Stimulated activated effector memory CD8-positive, alpha-beta T cell treated with anti-CD3 and anti-CD28 coated beads, Interleukin-12 subunit alpha, Interleukin-12 subunit beta, amount 100 ng/mL, for 72 hours (primary cell): ENCODE measurements around the gene TCF7.

Experiments used
- ATAC-seq: fragments of 150-1000 bp; cut with Tn5 transposase; 2 replicates; pipeline ENCODE4 v1.10.0; 2021
- DNase-seq, 2 donors: peaks; one replicate each; pipeline ENCODE4 v3.0.0; 2021 to 2022; ENCODE audit warnings: low spot score in 2 of 2
- H3K27ac Mint-ChIP-seq: one replicate; pipeline ENCODE4 v1.8.0; 2022; ENCODE audit warnings: mild to moderate bottlenecking, mixed read lengths
- H3K36me3 Mint-ChIP-seq: one replicate; pipeline ENCODE4 v1.8.0; 2022; ENCODE audit warnings: mild to moderate bottlenecking, mixed read lengths
- H3K4me1 Mint-ChIP-seq: one replicate; pipeline ENCODE4 v1.8.0; 2022; ENCODE audit warnings: mixed read lengths
- H3K4me3 Mint-ChIP-seq: one replicate; pipeline ENCODE4 v1.8.0; 2022; ENCODE audit warnings: mild to moderate bottlenecking, mixed read lengths
- H3K9me3 Mint-ChIP-seq: one replicate; pipeline ENCODE4 v1.8.0; 2022; ENCODE audit warnings: mixed read lengths

TCF7 gene

DNA sequence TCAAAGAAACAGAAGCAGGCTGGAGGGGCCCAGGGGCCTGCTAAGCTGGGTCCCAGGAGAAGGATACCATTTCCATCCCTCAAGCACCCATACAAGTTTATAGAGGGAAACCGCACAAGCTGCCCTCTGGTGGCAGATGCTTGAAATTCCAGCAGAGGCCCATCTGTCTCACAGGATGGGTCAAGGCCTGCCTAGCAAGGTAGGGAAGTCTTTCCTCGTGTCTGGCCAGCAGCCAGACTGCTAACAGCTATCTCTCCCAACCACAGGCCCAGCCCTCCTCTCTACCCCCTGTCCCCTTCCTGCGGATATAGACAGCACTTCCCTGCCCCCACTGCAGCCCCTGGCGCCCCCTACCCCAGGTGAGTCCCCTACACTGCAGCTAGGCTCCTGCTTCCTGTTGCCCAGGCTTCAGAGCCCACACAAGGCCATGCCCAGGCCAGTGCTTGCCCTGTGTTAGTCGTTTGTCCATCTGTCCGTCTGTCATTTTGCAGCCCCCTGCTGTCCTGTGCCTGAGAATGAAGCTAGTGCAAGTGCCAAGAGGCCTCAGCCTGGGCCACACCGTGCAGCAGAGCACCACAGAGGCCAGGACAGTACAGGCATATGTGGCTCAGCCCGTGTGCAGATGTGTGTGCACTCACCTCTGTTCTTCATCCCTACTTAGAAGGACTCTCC is 26.2 kb downstream of the TCF7 start:
- Mint-ChIP-seq H3K4me1 (peaks cover 74% of the 10 kb centered on the region), H3K4me3 (no peak overlapping the region), H3K36me3 (peaks cover 65% of the 10 kb centered on the region), H3K27ac (peak overlapping the region; percentile 53), H3K9me3 (no peaks in the 10 kb centered on the region)
- ATAC-seq (peak; percentile 59), DNase-seq (peak; percentile 51 to 78)

DNA sequence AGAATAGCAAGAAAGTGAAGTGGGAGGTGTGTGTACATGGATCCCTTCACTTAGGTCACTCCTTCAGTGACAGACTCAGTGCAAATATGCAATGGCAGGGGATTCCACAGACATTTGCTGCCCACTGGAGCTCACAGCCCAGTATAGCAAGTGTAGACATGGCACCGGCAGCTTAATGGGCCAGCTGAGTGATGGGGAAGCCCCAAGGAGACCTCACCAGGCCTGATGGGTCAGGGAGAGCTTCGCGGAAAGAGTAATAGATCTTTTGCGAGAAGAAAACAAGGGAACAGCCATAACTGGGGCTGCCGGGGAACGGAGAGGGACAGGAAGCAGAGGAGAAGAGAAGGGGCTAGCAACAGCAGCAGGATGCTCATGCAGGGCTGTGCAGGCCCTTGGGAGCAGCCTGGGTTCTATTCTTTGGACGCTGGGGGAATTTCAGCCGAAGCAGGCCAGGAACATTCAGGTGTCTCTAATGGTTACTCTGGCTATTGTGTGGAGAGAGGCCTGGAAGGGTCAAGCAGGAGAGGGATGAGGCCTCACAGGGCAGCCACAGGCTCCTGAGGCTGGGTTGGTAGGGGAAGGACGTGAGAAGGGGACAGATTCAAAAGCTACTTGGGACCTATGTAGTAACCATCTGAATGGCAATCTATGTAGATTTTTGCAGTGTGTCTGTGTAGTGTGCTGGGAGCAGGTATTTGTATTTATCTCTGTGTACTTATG is 27.0 kb downstream of the TCF7 start:
- Mint-ChIP-seq H3K4me1 (peaks cover 71% of the 10 kb centered on the region), H3K4me3 (no peak overlapping the region), H3K9me3 (no peaks in the 10 kb centered on the region), H3K27ac (peak overlapping the region; percentile 53), H3K36me3 (peaks cover 62% of the 10 kb centered on the region)
- DNase-seq, result peak; percentile 3 to 54
- ATAC-seq, result no peak

DNA sequence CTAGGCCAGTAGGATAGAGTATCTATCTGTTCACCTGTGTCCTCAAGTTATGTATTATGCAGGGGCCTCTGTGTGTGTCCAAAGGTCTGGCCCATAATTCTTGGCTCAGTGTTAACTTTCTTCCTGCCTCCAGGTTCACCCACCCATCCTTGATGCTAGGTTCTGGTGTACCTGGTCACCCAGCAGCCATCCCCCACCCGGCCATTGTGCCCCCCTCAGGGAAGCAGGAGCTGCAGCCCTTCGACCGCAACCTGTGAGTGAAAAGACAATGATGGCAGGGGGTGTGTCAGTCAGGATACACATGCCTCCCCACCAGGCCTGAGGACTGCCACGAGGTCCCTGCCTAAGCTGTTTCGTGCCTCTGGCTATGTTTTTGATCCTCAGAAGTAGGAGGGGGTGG is 27.6 kb downstream of the TCF7 start:
- Mint-ChIP-seq H3K9me3 (no peaks in the 10 kb centered on the region), H3K36me3 (peaks cover 61% of the 10 kb centered on the region), H3K4me3 (no peak overlapping the region), H3K4me1 (peaks cover 65% of the 10 kb centered on the region), H3K27ac (no peak overlapping the region)
- no peak for ATAC-seq
- DNase-seq, result no peak

DNA sequence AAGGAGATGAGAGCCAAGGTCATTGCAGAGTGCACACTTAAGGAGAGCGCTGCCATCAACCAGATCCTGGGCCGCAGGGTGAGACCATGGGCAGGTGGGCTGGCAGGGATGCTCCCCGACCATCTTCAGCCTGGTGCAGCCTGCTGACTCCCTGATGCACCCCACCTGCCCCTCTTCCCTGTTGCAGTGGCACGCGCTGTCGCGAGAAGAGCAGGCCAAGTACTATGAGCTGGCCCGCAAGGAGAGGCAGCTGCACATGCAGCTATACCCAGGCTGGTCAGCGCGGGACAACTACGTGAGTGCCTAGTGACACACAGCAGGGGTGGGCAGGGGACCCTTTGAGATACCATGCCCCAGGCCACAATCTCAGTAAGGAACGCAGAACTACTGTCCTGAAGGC is 28.3 kb downstream of the TCF7 start:
- H3K4me1 Mint-ChIP-seq, result peaks cover 58% of the 10 kb centered on the region
- DNase-seq, result no peak
- no peak overlapping the region for H3K4me3 Mint-ChIP-seq
- peak overlapping the region; percentile 32 for H3K27ac Mint-ChIP-seq
- peaks cover 63% of the 10 kb centered on the region for H3K36me3 Mint-ChIP-seq
- no peaks in the 10 kb centered on the region for H3K9me3 Mint-ChIP-seq
- ATAC-seq, result no peak

DNA sequence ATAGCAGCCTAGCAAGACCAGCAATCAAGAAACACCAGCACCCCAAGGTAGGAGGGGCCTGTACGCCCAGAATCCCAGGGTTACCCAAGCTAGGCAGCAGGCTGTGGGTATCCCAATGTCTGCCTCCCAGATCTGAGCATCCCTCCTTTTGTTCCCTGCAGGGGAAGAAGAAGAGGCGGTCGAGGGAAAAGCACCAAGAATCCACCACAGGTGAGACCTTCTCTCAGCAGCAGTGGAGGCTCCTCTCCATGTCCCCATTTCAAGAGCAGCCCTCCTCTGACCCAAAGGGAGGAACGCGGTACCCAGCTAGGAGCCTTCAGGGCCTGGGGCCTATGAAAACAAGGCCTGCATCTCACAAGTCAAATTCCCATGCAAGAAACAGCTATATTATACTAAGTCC is 28.9 kb downstream of the TCF7 start:
- no peak overlapping the region for H3K4me3 Mint-ChIP-seq
- no peaks in the 10 kb centered on the region for H3K9me3 Mint-ChIP-seq
- DNase-seq, result peak in 1 of 2 donors; percentile 1
- peaks cover 52% of the 10 kb centered on the region for H3K4me1 Mint-ChIP-seq
- H3K36me3 Mint-ChIP-seq, result peaks cover 69% of the 10 kb centered on the region
- ATAC-seq, result no peak
- peak overlapping the region; percentile 32 for H3K27ac Mint-ChIP-seq

DNA sequence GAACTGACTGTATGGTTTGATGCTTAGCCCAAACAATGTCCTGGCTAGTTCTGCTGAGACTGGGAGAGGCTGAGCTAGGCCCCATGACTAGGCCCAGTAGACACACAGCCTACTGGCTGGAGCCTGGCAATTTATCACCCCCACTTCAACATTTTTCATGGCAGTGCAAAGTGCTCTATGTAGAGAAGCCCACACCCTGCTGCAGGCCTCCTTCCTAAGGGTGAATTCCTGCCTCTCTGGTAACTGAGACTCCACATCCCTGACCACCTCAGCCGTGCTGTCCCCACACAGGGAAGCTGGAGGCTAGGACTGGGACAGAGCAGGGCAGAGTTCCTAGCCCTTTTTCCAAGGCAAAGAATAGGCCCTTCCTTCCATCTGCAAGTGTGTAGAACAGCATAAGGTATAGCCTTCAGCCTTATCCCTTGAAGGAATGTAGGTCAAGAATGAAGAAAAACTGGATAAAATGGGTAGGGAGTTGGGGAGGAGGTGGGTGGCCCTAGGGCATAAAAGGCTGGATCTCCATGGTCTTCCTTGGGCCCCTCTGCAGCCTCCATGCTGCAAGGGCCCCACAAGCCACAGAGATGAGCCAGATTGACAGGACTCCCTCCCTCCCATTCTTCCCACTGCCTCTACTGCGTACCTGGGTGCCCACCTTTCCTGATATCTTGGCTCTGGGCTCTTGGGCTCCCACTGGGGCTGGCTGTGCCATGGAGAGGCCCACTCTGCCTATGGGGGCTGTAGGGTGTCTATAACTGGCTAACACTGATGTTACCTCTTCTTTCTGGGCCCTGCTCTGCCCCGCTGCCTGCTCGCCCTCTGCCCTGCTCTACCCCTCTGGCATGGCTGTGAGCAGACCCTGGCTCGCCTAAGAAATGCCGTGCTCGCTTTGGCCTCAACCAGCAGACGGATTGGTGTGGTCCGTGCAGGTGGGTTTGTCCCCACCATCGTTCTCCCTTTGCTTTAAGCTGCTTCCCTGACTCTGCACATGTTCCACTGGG is 29.8 kb downstream of the TCF7 start:
- Mint-ChIP-seq H3K27ac (peak overlapping the region; percentile 53), H3K4me3 (no peak overlapping the region), H3K9me3 (no peaks in the 10 kb centered on the region), H3K4me1 (peaks cover 44% of the 10 kb centered on the region), H3K36me3 (peaks cover 75% of the 10 kb centered on the region)
- ATAC-seq, result no peak
- no peak for DNase-seq

DNA sequence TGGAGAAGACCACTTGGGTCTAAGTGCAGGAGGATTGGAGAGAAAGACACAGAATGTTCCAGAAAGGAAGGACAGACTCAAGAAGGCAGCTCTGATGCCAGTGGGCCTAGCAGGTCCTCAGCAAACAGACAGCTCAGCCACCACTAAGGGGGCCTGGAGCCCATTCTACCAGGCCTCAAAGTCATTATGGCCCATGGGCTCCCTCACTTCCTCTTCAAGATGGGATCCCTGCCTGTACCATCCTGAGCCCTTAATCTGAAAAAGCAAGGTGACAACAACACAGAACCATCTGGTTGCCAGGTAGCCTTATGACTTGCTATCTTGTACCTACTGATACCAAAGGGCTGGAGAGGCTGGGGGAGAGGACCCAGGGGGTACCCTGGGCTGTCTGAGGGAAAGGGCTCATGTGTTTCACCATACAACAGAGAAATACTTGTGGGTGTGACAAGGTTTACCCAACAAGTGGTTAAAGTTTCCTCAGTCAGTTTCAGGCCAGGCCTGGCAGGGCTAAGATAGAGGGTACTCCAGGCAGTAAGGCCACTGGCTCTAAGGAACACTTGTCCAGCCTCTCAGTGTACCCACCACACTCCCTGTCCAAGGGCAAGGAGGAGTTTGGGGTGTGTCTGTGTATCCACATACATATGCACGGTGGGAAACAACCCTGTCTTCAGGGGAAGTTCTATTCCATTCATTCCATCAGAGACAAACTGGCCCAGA is 30.7 kb downstream of the TCF7 start:
- Mint-ChIP-seq H3K9me3 (no peaks in the 10 kb centered on the region), H3K36me3 (peaks cover 76% of the 10 kb centered on the region), H3K4me1 (peaks cover 39% of the 10 kb centered on the region), H3K4me3 (no peak overlapping the region), H3K27ac (peak overlapping the region; percentile 53)
- ATAC-seq, result no peak
- no peak for DNase-seq

DNA sequence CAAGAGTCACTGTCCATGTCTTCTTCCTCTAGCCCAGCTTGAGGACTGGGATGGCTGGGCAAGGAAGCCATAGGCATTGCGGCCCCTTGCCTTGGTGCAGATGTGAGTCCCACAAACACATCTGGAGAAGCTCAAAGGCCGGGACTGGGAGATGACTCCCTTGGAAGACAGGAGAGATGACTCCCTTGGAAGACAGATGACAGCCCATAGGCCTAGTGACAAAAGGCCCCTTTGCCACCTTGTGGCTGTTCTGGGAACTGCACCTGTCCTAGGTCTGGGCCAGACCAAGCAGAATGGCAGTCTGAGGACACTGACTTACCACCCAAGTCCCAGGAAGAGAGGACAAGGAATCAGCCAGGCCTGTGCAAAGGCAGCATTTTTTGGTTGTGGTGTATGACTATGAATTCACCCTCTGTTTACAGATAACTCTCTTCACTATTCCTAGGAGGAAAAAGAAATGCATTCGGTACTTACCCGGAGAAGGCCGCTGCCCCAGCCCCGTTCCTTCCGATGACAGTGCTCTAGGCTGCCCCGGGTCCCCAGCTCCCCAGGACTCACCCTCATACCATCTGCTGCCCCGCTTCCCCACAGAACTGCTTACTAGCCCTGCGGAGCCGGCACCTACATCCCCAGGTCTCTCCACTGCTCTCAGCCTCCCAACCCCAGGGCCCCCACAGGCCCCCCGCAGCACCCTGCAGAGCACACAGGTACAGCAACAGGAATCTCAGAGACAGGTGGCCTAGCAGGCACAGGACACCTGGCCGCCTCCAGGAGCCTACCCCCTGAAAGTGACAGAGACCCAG is 31.5 kb downstream of the TCF7 start:
- ATAC-seq (peak; percentile 83), DNase-seq (peak; percentile 80 to 92)
- peak overlapping the region; percentile 70 for H3K27ac Mint-ChIP-seq
- H3K4me3 Mint-ChIP-seq, result no peak overlapping the region
- H3K9me3 Mint-ChIP-seq, result no peaks in the 10 kb centered on the region
- H3K36me3 Mint-ChIP-seq, result peaks cover 76% of the 10 kb centered on the region
- H3K4me1 Mint-ChIP-seq, result peaks cover 33% of the 10 kb centered on the region

DNA sequence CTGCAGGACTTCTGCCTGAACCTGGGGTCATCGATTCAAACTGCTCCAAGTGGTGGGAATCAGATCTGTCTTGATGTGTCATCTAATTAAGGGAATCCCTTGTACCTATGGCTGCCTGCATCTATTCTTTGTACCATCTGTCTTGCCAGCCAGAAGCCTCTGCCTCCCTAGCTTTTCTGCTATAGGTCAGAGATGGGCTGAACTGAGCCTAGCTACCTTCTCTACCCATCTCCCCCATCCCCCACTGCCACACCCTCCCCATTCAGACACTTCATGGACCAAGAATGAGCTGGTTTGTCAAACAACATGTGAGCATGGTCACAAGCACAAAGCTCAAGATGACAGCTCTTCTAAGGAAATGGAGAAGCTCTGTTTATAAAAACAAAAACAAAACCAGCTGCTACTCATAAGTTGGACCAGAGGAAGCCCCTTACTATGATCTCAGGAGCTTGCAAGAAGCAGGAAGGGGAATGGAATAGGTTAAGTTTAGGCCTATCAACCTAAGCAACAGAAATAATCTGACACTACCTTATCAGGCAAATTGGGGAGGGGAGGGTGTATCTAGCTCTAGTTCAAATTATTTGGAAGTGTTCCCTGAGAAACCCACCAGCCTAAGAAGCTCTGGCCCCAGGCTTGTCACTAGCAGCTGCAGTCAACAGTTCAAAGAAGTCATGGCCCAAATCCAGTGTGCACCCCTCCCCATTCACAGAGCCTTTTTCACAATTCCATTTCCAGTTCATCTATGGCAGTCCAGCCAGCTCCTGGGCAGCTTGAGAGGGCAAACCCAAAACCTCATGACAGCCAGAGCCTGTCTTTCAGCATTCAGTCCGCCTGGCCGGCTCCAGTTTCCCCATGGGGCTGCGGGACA is 32.4 kb downstream of the TCF7 start:
- no peaks in the 10 kb centered on the region for H3K9me3 Mint-ChIP-seq
- H3K27ac Mint-ChIP-seq, result peak overlapping the region; percentile 70
- no peak overlapping the region for H3K4me3 Mint-ChIP-seq
- peaks cover 28% of the 10 kb centered on the region for H3K4me1 Mint-ChIP-seq
- peaks cover 76% of the 10 kb centered on the region for H3K36me3 Mint-ChIP-seq
- ATAC-seq, result no peak
- DNase-seq, result no peak

DNA sequence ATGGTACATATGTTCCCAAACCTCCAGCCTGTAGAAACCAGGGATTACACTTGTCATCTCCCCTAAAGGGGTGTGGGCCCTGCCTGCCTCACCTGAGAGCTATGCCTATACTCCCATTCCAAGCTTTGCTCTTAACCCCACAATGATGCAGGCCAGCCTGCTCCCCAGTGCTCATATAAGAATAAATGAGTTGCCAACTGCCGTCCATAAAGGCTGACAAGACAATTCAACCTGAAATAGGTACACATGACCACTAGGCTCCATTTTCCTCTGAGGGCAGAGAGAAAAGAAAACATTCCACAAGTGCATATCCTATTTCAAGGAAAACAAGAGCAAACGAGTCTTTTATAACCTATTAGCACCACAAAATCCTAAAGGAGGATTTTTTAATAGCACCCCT is 33.8 kb downstream of the TCF7 start:
- peaks cover 39% of the 10 kb centered on the region for H3K4me1 Mint-ChIP-seq
- peaks cover 82% of the 10 kb centered on the region for H3K36me3 Mint-ChIP-seq
- DNase-seq (no peak), ATAC-seq (no peak)
- H3K27ac Mint-ChIP-seq, result no peak overlapping the region
- H3K4me3 Mint-ChIP-seq, result no peak overlapping the region
- H3K9me3 Mint-ChIP-seq, result no peaks in the 10 kb centered on the region

DNA sequence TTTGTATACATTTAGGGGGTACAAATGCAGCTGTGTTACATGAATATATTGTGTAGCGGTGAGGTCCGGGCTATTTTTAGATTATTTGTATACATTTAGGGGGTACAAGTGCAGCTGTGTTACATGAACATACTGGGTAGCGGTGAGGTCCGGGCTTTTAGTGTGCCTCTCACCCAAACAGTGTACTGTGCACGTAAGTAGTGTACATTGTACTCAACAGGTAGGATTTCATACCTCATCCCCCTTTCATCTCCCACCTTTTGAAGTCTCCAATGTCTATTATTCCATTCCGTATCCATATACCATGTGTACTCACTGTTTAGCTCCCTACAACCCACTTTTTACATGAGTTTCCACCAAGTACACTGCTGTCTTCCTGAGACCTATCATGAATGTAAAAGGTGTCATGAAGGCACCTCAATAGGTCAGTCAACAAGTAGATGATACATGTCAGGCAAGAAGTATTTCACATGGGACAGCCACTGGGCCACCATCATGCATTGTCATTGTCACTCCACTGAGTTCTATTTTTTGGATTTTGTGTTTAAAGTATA is 34.6 kb downstream of the TCF7 start:
- no peak for ATAC-seq
- H3K36me3 Mint-ChIP-seq, result peaks cover 85% of the 10 kb centered on the region
- H3K4me1 Mint-ChIP-seq, result peaks cover 39% of the 10 kb centered on the region
- DNase-seq, result no peak
- H3K9me3 Mint-ChIP-seq, result no peaks in the 10 kb centered on the region
- no peak overlapping the region for H3K4me3 Mint-ChIP-seq
- H3K27ac Mint-ChIP-seq, result peak overlapping the region; percentile 19

DNA sequence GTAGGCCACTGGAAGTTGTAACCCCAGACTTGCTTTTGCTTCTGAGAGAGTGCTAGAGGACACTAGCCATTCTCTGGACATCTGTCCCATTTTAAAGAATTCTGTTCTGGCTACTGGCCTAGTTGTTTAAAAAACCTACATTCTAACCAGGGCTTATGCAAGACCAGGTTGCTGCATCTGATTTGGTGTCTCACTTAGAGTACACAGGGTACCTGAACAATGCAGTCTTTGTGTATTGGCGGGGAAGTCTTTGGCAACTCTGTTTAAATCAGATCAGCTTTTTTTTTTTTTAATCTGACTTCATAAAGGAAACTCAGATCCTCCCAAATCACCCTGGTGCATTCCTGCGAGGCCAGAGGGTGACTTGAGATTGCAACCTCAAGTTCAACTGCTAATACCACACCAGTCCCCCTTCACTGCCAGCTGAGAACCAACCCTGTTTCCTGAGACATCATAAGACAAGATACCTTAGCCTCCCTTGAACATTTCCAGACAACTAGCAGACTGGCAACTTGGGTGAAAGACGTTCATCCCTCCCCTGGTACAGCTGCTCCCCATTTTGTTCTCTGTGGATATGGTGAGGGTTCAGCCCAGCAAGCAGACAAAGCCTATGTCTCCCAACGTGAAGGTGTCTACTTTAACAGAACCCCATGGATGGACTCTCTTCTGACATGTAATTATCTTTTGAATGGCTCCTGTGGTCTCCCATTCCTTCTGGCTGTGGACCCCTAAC is 35.3 kb downstream of the TCF7 start:
- no peak overlapping the region for H3K4me3 Mint-ChIP-seq

DNA sequence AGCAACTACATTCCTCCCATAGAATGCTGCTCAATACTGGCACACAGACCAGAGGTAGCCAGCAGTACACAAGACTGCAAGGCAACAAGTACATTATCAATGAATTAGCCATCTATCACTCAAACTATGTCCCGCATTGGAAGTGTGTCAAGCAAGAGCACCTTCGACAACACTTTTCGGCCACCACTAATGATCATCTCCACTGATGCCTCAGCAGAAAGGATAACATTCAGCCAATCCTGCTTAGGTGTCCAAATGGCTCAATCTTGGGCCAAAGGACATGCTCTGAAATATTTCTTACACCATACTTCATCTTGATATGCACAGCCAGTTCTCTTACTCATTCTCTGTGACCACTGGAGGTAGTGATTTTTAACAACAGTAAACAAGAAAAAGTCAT is 37.2 kb downstream of the TCF7 start:
- H3K9me3 Mint-ChIP-seq, result no peaks in the 10 kb centered on the region
- H3K4me3 Mint-ChIP-seq, result no peak overlapping the region
- DNase-seq (no peak), ATAC-seq (no peak)
- peak overlapping the region; percentile 80 for H3K27ac Mint-ChIP-seq
- H3K4me1 Mint-ChIP-seq, result peaks cover 21% of the 10 kb centered on the region
- peaks cover 95% of the 10 kb centered on the region for H3K36me3 Mint-ChIP-seq

More for the DNA sequence above, 35.3 kb downstream of the TCF7 start:
- Mint-ChIP-seq H3K4me1 (peaks cover 35% of the 10 kb centered on the region), H3K9me3 (no peaks in the 10 kb centered on the region), H3K27ac (peak overlapping the region; percentile 54), H3K36me3 (peaks cover 90% of the 10 kb centered on the region)
- no peak for ATAC-seq
- no peak for DNase-seq
